Type B pancreatic cell (in vitro differentiated cells): ENCODE results near the gene RASAL1. TPM values are rescaled to one million over a fixed set of nuclear protein-coding genes. Genes with fewer than 3 reads are reported as not detected.

ENCODE experiments used
- DNase-seq: peaks from one replicate; pipeline ENCODE4 v3.0.0; 2021; ENCODE audit warnings: mixed read lengths; ENCODE audit not compliant: unreplicated experiment; ENCODE audit errors: extremely low spot score
- H3K27ac Mint-ChIP-seq: 2 replicates; pipeline ENCODE4 v1.8.0; 2021; ENCODE audit warnings: mild to moderate bottlenecking, mixed read lengths
- H3K27me3 Mint-ChIP-seq: 2 replicates; pipeline ENCODE4 v1.8.0; 2021; ENCODE audit warnings: mixed read lengths
- H3K36me3 Mint-ChIP-seq: 2 replicates; pipeline ENCODE4 v1.8.0; 2021; ENCODE audit warnings: mixed read lengths
- H3K4me1 Mint-ChIP-seq: one replicate; pipeline ENCODE4 v1.8.0; 2021; ENCODE audit warnings: mixed read lengths; ENCODE audit not compliant: unreplicated experiment
- H3K4me3 Mint-ChIP-seq: 2 replicates; pipeline ENCODE4 v1.8.0; 2021; ENCODE audit warnings: mild to moderate bottlenecking, mixed read lengths
- H3K9me3 Mint-ChIP-seq: 2 replicates; pipeline ENCODE4 v1.8.0; 2021; ENCODE audit warnings: mixed read lengths
- CTCF ChIP-seq: fragments of 200-600 bp; sonication (generic); conservative IDR thresholded peaks from 2 replicates; pipeline ENCODE4 v1.5.0; 2021; ENCODE audit warnings: antibody characterized with exemption, mild to moderate bottlenecking
- long read RNA-seq: library from polyadenylated mRNA; unstranded; transcript quantifications from one replicate; pipeline ENCODE4 v2.0.0, GENCODE V29; 2020
- total RNA-seq: library from RNA; stranded (reverse); gene quantifications from 2 replicates; pipeline ENCODE4 v1.2.1, GENCODE V29; 2021; ENCODE audit warnings: low replicate concordance

RASAL1 gene
- total RNA-seq = 0.58 and 2.7 TPM in 2 replicates
- long read RNA-seq, partial matches to known transcripts = 3 of 4 reads
- long read RNA-seq, other reads (novel, unspliced or antisense) = 0 of 4 reads

GRCh38 chr12:113135178-113136127, at the start of gene RASAL1:
Gene RASAL1, minus strand, starts transcription at chr12:113135761. Its CDS starts 299 bp downstream, at chr12:113135462.
- no peaks in the 10 kb centered on the region for H3K36me3 Mint-ChIP-seq
- DNase-seq = no peak
- no peaks in the 10 kb centered on the region for H3K4me1 Mint-ChIP-seq
- H3K9me3 Mint-ChIP-seq = no peaks in the 10 kb centered on the region
- peak within 1 kb of the TSS; percentile 80 for H3K4me3 Mint-ChIP-seq
- H3K27ac Mint-ChIP-seq = no peak within 1 kb of the TSS
- peaks cover 41% of the 10 kb centered on the region for H3K27me3 Mint-ChIP-seq
- peak; percentile 56 for TF ChIP-seq CTCF

- H3K9me3 Mint-ChIP-seq = no peaks in the 10 kb centered on the region
These were observed 49.3 kb upstream of the RASAL1 start for GRCh38 chr12:113184900-113185179.

GRCh38 chr12:113184098-113184899, 48.7 kb upstream of the RASAL1 start:
- H3K9me3 Mint-ChIP-seq = no peaks in the 10 kb centered on the region

More at GRCh38 chr12:113184900-113185179, 49.3 kb upstream of the RASAL1 start:
- Mint-ChIP-seq H3K36me3 (peaks cover 15% of the 10 kb centered on the region), H3K27ac (peak overlapping the region; percentile 92), H3K4me3 (peak overlapping the region; percentile 94), H3K27me3 (no peaks in the 10 kb centered on the region), H3K4me1 (peaks cover 13% of the 10 kb centered on the region)
- no peak for TF ChIP-seq CTCF
- peak; percentile 89 for DNase-seq

GRCh38 chr12:113183030-113183589, 47.5 kb upstream of the RASAL1 start:
- Mint-ChIP-seq H3K9me3 (no peaks in the 10 kb centered on the region), H3K4me1 (peaks cover 13% of the 10 kb centered on the region), H3K27me3 (no peaks in the 10 kb centered on the region), H3K36me3 (peaks cover 15% of the 10 kb centered on the region), H3K27ac (no peak overlapping the region), H3K4me3 (no peak overlapping the region)
- TF ChIP-seq CTCF = no peak
- DNase-seq = no peak

More at GRCh38 chr12:113184098-113184899, 48.7 kb upstream of the RASAL1 start:
- no peak for TF ChIP-seq CTCF
- Mint-ChIP-seq H3K4me1 (peaks cover 13% of the 10 kb centered on the region), H3K27ac (peak overlapping the region; percentile 92), H3K36me3 (peaks cover 15% of the 10 kb centered on the region), H3K27me3 (no peaks in the 10 kb centered on the region), H3K4me3 (peak overlapping the region; percentile 94)
- no peak for DNase-seq

GRCh38 chr12:113181975-113182374, 46.4 kb upstream of the RASAL1 start:
- H3K9me3 Mint-ChIP-seq = no peaks in the 10 kb centered on the region
- H3K27me3 Mint-ChIP-seq = no peaks in the 10 kb centered on the region
- TF ChIP-seq CTCF = no peak
- H3K27ac Mint-ChIP-seq = no peak overlapping the region
- H3K36me3 Mint-ChIP-seq = peaks cover 23% of the 10 kb centered on the region
- DNase-seq = no peak
- no peak overlapping the region for H3K4me3 Mint-ChIP-seq
- H3K4me1 Mint-ChIP-seq = peaks cover 10% of the 10 kb centered on the region
